Vagina (tissue), 2 donors: ENCODE data around the gene SEMA6A.

Experiments used
- CTCF ChIP-seq, 3 experiments: fragments of 450-650 bp in 2 of 3; fragments of 200-600 bp in 1 of 3; sonication (generic) in 1 of 3; IDR thresholded peaks; one replicate each; pipeline ENCODE4 v1.5.1; 2017 to 2019; ENCODE audit warnings: antibody characterized with exemption in 3 of 3, mild to moderate bottlenecking in 2 of 3, moderate library complexity in 2 of 3
- POLR2A ChIP-seq, 2 donors: fragments of 450-650 bp; IDR thresholded peaks; one replicate each; pipeline ENCODE4 v1.6.1; 2017; ENCODE audit warnings: antibody characterized with exemption in 2 of 2, mild to moderate bottlenecking in 2 of 2, moderate library complexity in 2 of 2
- POLR2AphosphoS5 ChIP-seq, 2 donors: sonication (generic); formaldehyde crosslinking; IDR thresholded peaks; one replicate each; pipeline ENCODE4 v1.9.0; 2017; ENCODE audit warnings: antibody characterized with exemption in 2 of 2, mild to moderate bottlenecking in 2 of 2, low read depth in 1 of 2; ENCODE audit not compliant: insufficient read depth in 1 of 2

DNA sequence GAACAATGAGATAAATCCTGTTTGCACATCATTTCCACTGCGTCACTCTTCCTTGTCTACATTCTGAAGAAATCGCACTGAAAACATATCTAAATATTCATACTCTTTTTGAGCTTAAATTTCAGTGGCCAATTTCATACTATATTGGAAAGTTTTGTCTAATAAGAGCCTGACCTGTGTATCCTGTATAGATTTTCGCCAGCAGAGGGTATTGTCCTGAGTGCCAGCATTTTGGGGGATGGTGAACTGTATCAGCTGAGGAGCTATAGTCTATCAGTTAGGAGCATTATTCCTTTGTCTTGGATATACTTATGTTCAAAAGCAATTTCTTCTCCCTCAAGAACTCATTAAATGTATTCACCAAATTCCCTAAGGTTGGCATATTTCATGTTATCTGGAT lies 102.3 kb downstream of the SEMA6A start:
- TF ChIP-seq POLR2A (IDR thresholded peaks at IDR 0.05) (no peak), CTCF (IDR thresholded peaks at IDR 0.05) (no peak), POLR2AphosphoS5 (IDR thresholded peaks at IDR 0.05; ENCODE audit: insufficient read depth in 1 of 2, low read depth in 1 of 2) (no peak)
